HG03469 (cell line): ENCODE data around the gene PCMTD2.
A peak's percentile ranks its signal among the peaks of the same experiment; 100 is the strongest.

Experiments used
- ATAC-seq: cut with Tn5 transposase; IDR thresholded peaks from one replicate; pipeline ENCODE4 v1.9.1; 2021; ENCODE audit warnings: mild to moderate bottlenecking, moderate library complexity, moderate number of reproducible peaks; ENCODE audit not compliant: unreplicated experiment

PCMTD2 gene

DNA sequence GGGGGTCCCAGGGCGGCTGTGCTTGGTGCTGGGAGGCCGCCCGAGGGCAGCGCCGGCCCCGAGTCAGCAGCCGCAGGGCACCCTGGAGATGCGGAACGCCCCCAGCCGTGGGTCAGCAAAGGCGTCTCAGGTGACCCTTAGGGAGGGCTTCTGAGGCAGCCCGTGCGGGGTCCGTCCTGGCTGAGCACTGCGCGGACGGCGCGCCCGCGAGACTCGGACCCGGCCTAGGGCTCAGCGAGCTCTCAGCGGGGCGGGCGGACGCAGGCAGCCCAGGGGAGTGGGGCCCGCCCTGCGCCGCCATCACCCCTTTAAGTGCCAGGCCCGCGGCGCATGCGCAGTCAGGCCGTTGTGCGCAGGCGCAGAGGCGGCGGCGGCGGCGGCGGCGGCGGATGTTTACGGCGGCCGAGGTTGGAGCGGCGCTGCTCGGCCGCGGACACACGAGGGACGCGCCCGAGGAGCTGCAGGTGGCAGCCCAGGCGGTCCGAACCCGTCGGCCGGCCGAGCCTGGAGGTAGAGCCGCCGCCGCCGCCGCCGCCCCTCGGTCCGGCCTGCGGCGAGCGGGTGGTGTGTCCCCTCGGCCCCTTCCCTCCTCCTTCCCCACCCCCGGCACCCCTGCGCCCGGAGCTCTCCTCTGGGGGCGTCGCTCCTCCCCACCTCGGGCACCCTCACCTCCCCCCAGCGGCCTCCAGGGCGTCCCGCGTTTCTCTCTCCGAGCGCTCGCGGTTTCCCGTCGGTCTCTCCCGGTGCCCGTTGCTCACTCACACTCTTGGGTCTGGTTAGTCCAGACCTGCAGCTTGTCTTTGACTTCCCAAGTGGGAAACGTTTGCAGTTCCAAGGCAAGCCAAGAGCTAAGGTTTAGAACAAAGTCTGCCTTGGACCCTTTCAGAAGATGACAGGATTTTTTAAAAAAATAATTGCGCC lies at the start of gene PCMTD2:
PCMTD2 (plus strand) TSS at position 388 of the 921 bp plus-strand sequence. CDS start 4,218 bp downstream, outside the sequence.
- peak; percentile 49 for ATAC-seq

DNA sequence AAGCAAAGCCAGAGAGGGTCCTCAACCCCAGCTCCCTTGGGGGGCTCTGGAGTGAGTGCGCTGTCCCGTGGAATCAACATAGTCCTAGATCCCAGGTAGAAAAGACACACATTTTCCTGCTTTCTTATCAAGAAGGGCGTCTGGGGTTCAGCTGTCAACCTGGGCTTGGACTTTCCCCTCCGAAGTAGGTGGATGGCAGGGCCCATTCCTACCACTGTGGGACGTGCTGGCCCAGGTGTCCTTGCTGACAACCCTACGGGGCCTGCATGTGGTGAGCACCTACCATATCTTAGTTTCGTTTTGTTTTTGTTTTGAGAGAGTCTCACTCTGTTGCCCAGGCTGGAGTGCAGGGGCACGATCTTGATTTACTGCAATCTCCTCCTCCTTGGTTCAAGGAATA lies 48.9 kb upstream of the PCMTD2 start:
- ATAC-seq: no peak

DNA sequence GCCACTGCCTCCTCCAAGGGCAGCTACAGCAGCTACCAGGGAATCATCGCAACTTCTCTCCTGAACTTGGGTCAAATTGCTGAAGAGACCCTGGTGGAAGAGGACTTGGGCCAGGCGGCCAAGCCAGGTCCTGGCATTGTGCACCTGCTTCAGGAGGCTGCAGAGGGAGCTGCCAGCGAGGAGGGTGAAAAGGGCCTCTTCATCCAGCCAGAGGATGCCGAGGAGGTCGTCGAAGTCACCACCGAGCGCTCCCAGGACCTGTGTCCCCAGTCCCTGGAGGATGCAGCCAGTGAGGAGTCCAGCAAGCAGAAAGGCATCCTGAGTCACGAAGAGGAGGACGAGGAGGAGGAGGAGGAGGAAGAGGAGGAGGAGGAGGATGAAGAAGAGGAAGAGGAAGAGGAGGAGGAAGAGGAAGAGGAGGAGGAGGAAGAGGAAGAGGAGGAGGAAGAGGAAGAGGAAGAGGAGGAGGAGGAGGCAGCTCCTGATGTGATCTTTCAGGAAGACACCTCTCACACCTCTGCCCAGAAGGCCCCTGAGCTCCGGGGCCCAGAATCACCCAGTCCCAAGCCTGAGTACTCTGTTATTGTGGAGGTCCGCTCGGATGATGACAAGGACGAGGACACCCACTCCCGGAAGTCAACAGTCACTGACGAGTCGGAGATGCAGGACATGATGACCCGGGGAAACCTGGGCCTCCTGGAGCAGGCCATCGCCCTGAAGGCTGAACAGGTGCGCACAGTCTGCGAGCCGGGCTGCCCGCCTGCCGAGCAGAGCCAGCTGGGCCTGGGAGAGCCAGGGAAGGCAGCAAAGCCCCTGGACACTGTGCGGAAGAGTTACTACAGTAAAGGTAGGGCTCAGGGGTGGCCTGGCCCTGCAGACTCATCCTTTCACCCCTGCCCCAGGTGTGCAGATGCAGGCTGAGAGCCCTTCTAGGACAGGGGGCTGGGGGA lies 47.6 kb upstream of the PCMTD2 start:
- no peak for ATAC-seq

DNA sequence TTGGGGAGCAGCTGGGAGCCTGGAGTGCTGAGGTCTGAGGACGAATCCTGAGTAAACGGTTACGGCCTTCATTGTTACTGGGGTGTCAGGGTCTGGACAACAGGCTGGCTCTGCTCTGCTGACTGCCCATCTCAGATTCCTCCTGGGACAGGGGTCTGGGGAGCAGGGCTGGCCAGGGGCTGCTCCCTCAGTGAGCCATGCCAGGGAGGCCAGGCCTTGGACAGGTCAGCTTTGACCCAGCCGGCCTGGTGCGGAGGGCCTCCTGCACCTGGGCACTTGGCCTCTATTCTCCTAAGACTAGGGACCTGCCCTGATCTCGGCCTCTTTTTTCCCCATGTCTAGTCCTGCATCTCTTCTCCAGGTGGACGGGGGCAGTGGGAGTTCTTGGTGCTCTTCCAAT lies 46.4 kb upstream of the PCMTD2 start:
- no peak for ATAC-seq

DNA sequence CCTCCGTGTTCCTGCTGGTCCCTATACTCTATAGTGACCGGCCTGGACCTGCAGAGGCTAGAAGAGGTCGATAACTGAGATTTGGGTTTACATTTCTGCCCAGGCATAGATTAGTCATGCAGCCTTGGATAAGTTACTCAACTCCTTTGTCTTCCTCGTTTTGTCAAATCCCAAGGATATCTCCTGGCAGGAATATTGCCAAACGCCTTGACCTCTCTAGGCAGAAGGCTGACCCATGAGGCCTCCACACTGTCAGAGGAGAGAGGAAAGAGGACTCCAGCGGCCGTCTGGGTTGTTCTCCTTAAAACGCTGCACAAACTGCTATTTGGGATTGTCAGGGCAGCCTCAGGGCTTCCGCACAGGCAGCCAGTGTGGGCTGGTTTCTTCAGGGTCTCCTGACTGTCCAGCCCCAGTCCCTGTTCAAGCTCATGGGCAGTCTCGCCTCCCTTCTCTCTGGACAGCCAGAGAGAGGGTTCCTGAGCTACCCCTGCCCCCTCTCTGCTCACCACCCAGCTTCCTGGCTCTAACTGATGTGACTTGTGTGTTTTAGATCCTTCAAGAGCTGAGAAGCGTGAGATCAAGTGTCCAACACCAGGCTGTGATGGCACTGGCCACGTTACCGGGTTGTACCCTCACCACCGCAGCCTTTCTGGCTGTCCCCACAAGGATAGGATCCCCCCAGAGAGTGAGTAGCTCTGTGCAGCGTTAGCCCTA lies 44.7 kb upstream of the PCMTD2 start:
- ATAC-seq: no peak

DNA sequence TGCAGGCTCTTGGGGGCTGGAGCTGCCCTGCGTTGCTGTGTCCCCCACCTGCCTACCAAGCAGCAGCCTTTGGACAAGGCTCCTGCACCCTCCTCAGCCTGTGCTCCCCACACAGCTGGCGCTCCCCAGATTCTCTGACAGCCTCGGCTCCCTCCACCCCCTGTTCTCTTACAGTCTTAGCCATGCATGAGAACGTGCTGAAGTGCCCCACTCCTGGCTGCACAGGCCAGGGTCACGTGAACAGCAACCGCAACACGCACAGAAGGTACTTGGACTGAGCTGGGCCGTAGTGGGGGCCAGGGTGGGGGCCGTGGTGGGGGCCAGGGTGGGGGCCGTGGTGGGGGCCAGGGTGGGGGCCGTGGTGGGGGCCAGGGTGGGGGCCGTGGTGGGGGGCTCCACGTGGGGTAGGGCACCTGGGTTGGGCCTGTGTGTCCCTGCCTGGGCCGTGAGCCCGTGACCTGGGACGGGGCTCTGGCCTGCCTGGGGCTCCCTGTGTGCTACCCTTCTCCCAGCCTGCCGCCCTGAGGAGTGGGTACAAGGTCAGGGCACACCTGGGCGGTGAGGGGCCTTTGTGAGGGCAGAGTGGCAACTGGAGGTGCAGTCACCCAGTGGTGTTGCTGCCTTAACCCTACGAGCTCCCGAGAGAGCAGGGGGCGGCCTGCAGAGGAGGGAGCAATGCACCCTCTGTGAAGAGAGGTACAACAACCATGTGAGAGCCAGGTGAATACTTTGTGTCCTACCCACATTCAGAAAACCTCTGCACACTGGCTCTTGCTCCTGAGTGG lies 43.5 kb upstream of the PCMTD2 start:
- ATAC-seq: no peak

DNA sequence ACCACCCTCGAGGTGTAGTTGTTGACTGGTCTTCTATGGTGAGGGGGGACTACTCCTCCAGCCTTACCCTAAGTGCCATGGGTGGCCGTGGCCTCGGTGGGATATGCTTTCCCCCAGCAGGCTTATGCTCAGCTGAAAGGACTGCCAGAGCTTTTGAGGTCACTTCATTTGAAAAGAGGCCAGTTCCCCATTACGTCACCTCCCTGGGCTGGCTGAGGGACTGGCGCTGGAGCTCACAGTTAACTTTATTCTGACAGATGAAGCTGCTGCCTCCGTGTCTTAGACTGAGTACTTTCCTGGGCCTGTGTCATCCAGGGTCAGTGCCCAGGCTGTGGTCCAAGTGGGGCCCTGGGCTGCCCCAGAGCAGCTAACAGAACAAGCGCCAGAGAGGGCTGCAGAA lies 42.8 kb upstream of the PCMTD2 start:
- no peak for ATAC-seq

DNA sequence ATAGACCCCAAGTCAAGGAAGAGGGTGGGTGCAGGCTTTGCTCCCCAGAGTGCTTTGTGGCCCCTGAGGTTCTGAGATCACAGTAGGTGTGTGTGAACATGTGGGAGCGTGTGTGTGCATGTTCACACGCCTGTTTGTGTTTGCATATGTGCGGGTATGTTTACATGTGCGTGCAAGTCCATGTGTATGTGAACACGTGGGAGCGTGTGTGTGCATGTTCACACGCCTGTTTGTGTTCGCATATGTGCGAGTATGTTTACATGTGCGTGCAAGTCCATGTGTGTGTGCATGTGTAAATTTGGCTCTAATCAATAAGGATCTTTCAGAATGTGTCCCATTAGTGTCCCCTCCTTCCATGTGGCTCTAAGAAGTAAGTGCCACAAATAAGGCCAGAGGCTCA lies 41.4 kb upstream of the PCMTD2 start:
- ATAC-seq: no peak

DNA sequence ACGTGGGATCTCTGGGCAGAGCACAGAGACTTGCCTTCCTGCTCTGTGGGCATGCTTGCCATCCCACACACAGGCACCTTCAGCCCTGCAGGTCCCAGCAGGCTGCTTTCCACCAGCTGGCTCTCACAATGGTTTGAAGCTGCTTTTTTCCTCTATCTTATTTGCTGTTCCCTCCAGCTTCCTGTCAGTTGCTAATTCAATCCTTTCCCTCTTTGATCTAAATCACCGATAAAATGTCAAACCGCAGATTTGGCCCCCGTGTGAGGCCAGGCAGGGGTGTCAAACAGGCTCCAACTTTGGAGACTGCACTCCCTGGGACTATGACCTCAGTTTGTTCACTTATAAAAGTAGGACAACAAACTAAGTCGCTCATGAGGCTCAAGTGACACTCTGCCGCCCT lies 40.6 kb upstream of the PCMTD2 start:
- no peak for ATAC-seq

DNA sequence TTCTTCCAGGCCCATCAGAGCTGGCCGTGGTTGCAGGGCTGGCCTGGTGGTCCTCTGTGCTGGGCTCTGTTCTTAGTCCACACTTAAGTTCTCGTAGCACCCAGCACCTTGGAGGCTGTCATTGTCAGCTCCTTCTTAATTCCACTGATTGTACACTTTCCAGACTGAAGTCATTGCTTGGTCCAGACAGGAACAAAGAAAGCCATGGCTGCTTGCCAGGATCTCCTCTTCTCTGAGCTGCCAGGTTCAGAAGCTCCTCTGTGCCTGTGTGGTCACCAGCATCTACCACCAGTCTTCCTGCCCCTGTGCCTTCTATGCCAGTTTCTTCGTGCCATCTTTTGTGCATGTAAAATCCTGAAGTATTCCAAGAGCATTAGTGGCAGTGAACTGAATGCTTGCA lies 39.5 kb upstream of the PCMTD2 start:
- no peak for ATAC-seq

DNA sequence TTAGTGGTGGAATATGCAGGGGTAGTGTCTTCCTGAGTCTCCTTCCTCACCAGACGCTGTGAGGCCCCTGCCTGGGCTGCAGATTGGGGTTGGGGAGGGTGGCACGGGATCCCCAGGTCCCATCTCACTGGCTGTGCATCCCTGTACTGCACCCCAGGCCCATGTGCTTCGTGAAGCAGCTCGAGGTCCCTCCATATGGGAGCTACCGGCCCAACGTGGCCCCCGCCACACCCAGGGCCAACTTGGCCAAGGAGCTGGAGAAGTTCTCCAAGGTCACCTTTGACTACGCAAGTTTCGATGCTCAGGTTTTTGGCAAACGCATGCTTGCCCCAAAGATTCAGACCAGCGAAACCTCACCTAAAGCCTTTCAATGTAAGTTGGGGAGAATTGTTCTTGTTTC lies 38.6 kb upstream of the PCMTD2 start:
- no peak for ATAC-seq

DNA sequence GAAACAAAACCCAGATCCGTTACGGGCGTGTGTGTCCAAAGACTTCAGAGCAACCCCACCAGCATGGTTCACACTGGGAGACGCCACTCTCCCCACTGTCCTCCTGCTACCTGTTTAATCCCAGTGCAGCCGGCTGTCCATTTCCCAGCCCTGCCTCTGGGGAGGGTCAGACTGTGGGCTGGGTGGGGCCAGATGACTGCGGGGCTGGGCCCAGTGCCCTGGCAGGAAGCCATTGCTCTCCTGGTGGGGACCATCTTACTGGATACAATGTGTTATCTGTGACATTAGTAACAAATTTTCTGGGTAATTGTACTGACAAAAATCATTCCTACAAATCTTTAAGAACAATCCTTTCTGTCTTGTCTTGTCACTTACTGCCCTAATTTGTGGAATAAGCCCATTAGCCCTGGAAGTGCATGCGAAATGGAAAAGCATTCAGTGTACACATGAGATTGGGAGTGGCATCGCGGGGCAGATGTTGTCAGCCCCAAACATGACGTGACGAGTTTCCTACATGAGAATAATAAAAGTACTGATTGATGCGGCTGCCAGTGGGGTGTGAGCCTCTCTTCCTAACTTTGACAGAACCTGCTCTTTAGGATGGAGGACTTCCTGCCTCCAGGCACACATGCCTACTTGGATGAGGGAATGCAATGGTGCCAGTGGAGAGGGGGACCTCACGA lies 37.9 kb upstream of the PCMTD2 start:
- no peak for ATAC-seq

DNA sequence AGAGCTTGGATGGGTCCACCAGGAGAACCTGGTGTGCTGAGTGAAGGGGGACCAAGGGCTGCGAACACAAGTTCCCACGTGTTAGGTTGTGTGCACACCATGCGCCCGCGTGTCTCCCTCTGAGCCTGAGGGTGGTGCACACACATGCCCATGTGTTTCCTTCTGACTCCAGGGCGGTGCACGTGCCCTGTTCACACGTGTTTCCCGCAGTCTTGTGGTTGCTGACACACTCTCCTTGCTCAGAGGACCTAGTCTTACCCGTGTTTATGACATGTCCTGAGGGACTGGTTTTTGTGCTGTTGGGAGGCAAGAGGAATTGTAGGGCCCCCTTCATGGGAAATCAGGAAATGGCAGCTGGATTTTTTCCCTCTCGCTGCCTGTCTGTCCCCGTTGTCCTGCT lies 36.3 kb upstream of the PCMTD2 start:
- no peak for ATAC-seq

DNA sequence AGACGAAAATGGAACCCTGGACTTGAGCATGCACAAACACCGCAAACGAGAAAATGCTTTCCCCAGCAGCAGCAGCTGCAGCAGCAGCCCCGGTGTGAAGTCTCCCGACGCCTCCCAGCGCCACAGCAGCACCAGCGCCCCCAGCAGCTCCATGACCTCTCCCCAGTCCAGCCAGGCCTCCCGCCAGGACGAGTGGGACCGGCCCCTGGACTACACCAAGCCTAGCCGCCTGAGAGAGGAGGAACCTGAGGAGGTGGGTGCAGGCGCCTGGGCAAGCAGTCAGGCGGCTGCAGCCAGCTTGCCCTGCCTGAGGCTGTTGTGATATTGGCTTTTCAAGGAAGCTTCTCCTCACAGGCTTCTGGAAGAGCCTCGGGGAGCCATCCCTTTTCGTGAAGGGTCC lies 35.8 kb upstream of the PCMTD2 start:
- no peak for ATAC-seq

DNA sequence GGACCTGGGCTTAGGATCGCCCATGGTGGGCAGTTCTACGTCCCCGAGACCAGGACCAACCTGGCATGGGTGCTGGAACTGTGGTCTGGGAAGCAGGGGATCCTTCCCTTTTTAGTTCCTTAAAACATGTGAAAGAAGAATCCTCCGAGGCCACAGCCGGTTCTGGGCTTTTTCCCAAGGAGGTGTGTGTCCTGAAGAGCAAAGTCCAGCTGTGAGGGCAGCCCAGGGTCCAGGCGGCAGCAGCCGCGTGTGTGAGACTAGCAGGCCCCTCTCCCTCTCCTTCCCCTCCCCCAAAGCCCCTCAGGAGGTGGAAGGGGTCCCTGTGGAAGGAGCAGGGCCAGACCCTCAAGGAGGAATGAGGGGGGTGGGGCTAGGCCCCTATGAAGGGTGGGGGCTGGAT lies 35.1 kb upstream of the PCMTD2 start:
- no peak for ATAC-seq

DNA sequence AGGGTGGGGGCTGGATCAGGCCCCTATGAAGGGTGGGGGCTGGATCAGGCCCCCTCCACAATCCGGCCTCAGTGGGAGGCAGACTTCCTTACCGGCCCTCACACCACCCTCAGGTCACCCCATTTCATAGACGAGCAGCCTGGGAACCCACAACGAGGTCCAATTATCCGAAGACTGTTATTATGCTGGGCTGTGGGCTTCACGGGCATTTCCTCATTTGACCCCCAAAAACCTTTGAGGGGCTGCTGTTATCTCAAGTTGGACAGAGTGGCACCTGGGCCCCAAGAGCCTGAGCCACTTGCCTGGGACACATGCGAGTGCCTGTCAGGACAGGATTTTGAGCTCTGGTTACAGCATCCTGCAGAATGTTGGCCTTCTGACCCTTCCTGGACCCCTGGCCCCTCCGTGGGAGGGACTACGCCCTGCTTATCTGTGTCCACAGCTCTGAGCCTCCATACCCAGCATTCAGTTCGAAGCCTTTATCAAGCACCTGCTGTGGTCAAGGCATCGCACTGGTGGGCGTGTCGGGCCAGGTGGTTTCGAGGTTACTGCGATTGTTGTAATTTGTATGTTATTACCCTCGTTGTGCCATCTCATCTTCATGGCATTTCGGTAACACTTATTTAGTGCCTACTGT lies 34.5 kb upstream of the PCMTD2 start:
- no peak for ATAC-seq

DNA sequence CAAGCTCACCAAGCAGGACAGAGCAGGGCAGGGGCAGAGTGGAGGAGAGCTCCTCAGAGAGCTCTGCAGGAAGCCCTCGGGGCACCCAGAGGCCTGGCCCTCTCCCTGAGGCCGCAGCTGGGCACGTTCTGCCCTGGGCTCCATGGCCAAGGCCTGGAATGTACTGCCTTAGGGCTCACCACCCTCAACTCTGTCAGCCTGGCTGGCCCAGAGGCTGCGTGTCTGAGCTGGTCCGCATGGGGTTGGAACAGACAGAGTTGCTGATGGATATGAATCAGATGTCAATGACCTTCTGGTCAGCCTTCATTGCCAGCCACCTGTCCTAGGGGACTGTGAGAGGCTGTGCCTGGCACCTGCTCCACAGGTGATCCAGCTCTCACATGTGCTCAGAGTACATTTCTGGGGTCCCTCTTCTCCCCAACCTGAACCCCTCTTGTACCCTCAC lies 33.2 kb upstream of the PCMTD2 start:
- ATAC-seq: no peak

DNA sequence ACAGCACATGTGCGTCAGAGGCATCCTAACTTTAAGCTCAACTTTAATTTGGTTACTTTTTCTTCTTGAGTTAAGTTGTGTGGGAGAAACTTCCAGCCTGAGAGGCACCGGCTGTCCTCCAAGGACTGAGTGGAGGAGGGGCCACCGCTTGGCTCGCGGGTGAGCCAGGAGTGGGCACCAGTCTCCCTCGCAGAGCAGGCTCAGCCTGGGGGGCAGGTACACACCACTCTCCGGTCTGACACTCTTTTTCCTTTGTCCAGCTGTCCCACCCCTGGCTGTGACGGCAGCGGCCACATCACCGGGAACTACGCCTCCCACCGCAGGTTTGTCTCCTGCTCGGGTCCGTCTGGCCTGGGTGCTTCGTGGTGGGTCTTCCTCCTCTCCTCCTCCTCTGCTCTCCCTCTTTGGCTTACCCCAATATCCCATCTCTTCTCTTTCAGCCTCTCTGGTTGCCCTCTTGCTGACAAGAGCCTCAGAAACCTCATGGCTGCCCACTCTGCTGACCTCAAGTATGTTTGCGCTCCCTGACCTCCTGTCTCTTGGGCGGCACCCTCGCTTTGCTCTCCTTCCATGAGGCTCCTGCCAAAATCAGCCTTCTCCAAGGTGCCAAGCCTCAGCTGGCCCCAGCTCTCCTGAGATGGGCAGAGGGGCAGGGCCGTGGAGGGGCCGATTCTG lies 32.6 kb upstream of the PCMTD2 start:
- no peak for ATAC-seq
